SK-N-SH treated with all-trans-retinoic acid at 6 μM for 48 hours (cell line): Measurements from ENCODE around the gene RAD51C.

Experiments used
- ATAC-seq: fragments of 200-7000 bp; cut with Tn5 transposase; 3 replicates; pipeline ENCODE4 v1.9.1; 2020; ENCODE audit warnings: mild to moderate bottlenecking, moderate library complexity
- ARNTL ChIP-seq: fragments of 450-650 bp; formaldehyde crosslinking; IDR thresholded peaks from 2 replicates; pipeline ENCODE4 v1.5.0; 2020; ENCODE audit warnings: low read depth, mild to moderate bottlenecking, moderate library complexity, borderline replicate concordance
- BACH2 ChIP-seq: fragments of 250-450 bp; sonication (Bioruptor Pico); IDR thresholded peaks from 2 replicates; pipeline ENCODE4 v1.9.0; 2021; ENCODE audit warnings: mild to moderate bottlenecking, borderline replicate concordance
- CSDC2 ChIP-seq: fragments of 250-450 bp; sonication (Bioruptor Pico); IDR thresholded peaks from 2 replicates; pipeline ENCODE4 v1.5.0; 2020; ENCODE audit warnings: mild to moderate bottlenecking, moderate library complexity
- CSRNP3 ChIP-seq: fragments of 250-450 bp; sonication (Bioruptor Pico); IDR thresholded peaks from 2 replicates; pipeline ENCODE4 v1.5.1; 2021; ENCODE audit warnings: mild to moderate bottlenecking, moderate library complexity
- ESRRG ChIP-seq: fragments of 250-450 bp; sonication (Bioruptor Pico); IDR thresholded peaks from 2 replicates; pipeline ENCODE4 v1.6.1; 2021; ENCODE audit warnings: mild to moderate bottlenecking
- GLIS3 ChIP-seq: fragments of 250-450 bp; sonication (Bioruptor Pico); IDR thresholded peaks from 2 replicates; pipeline ENCODE4 v1.5.0; 2020; ENCODE audit warnings: mild to moderate bottlenecking, moderate library complexity
- ISL1 ChIP-seq: fragments of 250-450 bp; sonication (Bioruptor Pico); IDR thresholded peaks from 2 replicates; pipeline ENCODE4 v2.1.2; 2022; ENCODE audit warnings: mild to moderate bottlenecking, moderate library complexity
- POU6F1 ChIP-seq: fragments of 250-450 bp; sonication (Bioruptor Pico); IDR thresholded peaks from 2 replicates; pipeline ENCODE4 v1.8.0; 2021; ENCODE audit warnings: low read depth, mild to moderate bottlenecking, moderate library complexity, borderline replicate concordance
- PPARA ChIP-seq: fragments of 250-450 bp; sonication (Bioruptor Pico); IDR thresholded peaks from 2 replicates; pipeline ENCODE4 v1.5.0; 2020; ENCODE audit warnings: mild to moderate bottlenecking, borderline replicate concordance
- RARB ChIP-seq: fragments of 250-450 bp; sonication (Bioruptor Pico); IDR thresholded peaks from 2 replicates; pipeline ENCODE4 v1.8.0; 2021; ENCODE audit warnings: mild to moderate bottlenecking, moderate library complexity
- SNAI2 ChIP-seq: fragments of 250-450 bp; sonication (Bioruptor Pico); IDR thresholded peaks from 2 replicates; pipeline ENCODE4 v1.5.0; 2020; ENCODE audit warnings: mild to moderate bottlenecking, moderate library complexity
- TOX ChIP-seq: fragments of 250-450 bp; sonication (Bioruptor Pico); IDR thresholded peaks from 2 replicates; pipeline ENCODE4 v1.8.0; 2021; ENCODE audit warnings: mild to moderate bottlenecking, moderate library complexity, borderline replicate concordance
- TSHZ2 ChIP-seq: fragments of 250-450 bp; sonication (Bioruptor Pico); IDR thresholded peaks from 2 replicates; pipeline ENCODE4 v1.5.0; 2020; ENCODE audit warnings: mild to moderate bottlenecking, moderate library complexity
- ZC3H10 ChIP-seq: fragments of 250-450 bp; sonication (Bioruptor Pico); IDR thresholded peaks from 2 replicates; pipeline ENCODE4 v1.5.1; 2021; ENCODE audit warnings: mild to moderate bottlenecking, moderate library complexity
- ZNF565 ChIP-seq: fragments of 450-650 bp; formaldehyde crosslinking; conservative IDR thresholded peaks from 2 replicates; pipeline ENCODE4 v1.5.0; 2020; ENCODE audit warnings: low read depth, mild to moderate bottlenecking, moderate library complexity
- ZNF70 ChIP-seq: fragments of 450-650 bp; formaldehyde crosslinking; IDR thresholded peaks from 2 replicates; pipeline ENCODE4 v1.5.0; 2020; ENCODE audit warnings: mild to moderate bottlenecking, moderate library complexity
- ZNF8 ChIP-seq: fragments of 450-650 bp; formaldehyde crosslinking; IDR thresholded peaks from 2 replicates; pipeline ENCODE4 v1.5.0; 2020; ENCODE audit warnings: mild to moderate bottlenecking, moderate library complexity
- TF ChIP-seq, protein P1 (sequence below): fragments of 250-450 bp; sonication (Bioruptor Pico); IDR thresholded peaks from 2 replicates; pipeline ENCODE4 v1.8.0; 2020; ENCODE audit warnings: mild to moderate bottlenecking, moderate library complexity, borderline replicate concordance
- TF ChIP-seq, protein P2 (sequence below): fragments of 250-450 bp; sonication (Bioruptor Pico); IDR thresholded peaks from 2 replicates; pipeline ENCODE4 v1.5.1; 2020; ENCODE audit warnings: low read depth, mild to moderate bottlenecking, moderate library complexity

The RAD51C gene

DNA sequence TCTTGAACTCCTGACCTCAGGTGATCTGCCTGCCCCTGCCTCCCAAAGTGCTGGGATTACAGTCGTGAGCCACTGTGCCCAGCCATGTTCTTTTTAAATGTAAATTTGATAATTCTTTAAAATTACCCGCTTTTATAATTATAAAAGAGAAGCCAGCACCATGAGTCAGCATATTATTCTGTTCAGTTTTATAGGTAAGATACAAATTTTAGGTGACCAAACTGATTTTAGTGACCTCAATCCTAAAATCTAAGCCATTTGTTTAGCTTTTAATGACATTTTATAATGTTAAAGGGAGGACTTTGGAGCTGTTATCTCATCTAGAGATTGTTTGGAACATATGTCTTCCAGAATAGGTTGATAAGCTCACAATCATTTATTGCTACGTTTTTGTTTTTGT is 42.4 kb downstream of the RAD51C start (continued):
- TF ChIP-seq TSHZ2 (CRISPR knock-in tag) (no peak), TOX (CRISPR knock-in tag) (no peak), ARNTL (CRISPR knock-in tag) (no peak), SNAI2 (CRISPR knock-in tag) (no peak), CSRNP3 (CRISPR knock-in tag) (no peak), ZNF8 (CRISPR knock-in tag) (no peak), ISL1 (CRISPR knock-in tag) (no peak)

DNA sequence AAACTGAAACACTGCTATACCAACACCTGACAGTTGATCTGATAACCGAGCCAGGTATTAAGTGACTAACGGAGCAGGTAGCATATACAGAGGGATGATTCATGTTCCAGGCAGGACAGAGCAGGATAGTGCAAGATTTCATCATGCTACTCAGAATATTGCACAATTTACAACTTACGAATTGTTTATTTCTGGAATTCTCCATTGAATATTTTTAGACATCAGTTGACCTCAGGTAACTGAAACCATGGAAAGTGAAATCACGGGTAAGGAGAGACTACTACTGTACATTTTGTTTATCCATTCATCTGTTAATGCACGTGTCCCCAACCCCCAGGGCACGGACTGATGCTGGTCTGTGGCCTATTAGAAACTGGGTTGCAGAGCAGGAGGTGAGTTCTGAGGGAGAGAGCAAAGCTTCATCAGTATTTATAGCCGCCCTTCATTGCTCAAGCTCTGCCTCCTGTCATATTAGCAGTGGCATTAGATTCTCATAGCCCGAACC is 48.8 kb downstream of the RAD51C start:
- no peak for ATAC-seq

More for the DNA sequence above, 48.8 kb downstream of the RAD51C start:
- TF ChIP-seq TOX (CRISPR knock-in tag), result no peak
- no peak for TF ChIP-seq GLIS3 (CRISPR knock-in tag)
- no peak for TF ChIP-seq RARB (CRISPR knock-in tag)
- no peak for TF ChIP-seq ZNF565 (CRISPR knock-in tag)
- TF ChIP-seq ARNTL (CRISPR knock-in tag), result no peak
- no peak for TF ChIP-seq ZNF70
- TF ChIP-seq, protein P1, sequence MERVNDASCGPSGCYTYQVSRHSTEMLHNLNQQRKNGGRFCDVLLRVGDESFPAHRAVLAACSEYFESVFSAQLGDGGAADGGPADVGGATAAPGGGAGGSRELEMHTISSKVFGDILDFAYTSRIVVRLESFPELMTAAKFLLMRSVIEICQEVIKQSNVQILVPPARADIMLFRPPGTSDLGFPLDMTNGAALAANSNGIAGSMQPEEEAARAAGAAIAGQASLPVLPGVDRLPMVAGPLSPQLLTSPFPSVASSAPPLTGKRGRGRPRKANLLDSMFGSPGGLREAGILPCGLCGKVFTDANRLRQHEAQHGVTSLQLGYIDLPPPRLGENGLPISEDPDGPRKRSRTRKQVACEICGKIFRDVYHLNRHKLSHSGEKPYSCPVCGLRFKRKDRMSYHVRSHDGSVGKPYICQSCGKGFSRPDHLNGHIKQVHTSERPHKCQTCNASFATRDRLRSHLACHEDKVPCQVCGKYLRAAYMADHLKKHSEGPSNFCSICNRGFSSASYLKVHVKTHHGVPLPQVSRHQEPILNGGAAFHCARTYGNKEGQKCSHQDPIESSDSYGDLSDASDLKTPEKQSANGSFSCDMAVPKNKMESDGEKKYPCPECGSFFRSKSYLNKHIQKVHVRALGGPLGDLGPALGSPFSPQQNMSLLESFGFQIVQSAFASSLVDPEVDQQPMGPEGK (CRISPR knock-in tag), result no peak
- TF ChIP-seq, protein P2, sequence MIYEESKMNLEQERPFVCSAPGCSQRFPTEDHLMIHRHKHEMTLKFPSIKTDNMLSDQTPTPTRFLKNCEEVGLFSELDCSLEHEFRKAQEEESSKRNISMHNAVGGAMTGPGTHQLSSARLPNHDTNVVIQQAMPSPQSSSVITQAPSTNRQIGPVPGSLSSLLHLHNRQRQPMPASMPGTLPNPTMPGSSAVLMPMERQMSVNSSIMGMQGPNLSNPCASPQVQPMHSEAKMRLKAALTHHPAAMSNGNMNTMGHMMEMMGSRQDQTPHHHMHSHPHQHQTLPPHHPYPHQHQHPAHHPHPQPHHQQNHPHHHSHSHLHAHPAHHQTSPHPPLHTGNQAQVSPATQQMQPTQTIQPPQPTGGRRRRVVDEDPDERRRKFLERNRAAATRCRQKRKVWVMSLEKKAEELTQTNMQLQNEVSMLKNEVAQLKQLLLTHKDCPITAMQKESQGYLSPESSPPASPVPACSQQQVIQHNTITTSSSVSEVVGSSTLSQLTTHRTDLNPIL (CRISPR knock-in tag), result no peak
- TF ChIP-seq CSDC2 (CRISPR knock-in tag), result no peak
- no peak for TF ChIP-seq TSHZ2 (CRISPR knock-in tag)
- no peak for TF ChIP-seq ZC3H10
- no peak for TF ChIP-seq ISL1 (CRISPR knock-in tag)
- no peak for TF ChIP-seq BACH2 (CRISPR knock-in tag)
- no peak for TF ChIP-seq SNAI2 (CRISPR knock-in tag)
- TF ChIP-seq PPARA (CRISPR knock-in tag), result no peak
- no peak for TF ChIP-seq ESRRG (CRISPR knock-in tag)
- TF ChIP-seq POU6F1 (CRISPR knock-in tag), result no peak
